Endometrium (tissue), 2 donors: ENCODE data around the gene C9orf153.

Experiments used
- FAIRE-seq: peaks from 2 replicates; lab custom pipeline; 2012; peaks lifted over from hg19 to GRCh38; lab: Jason Lieb, UNC
- donor health status: control.
- donor health status: control.

Gene C9orf153

GRCh38 chr9:86187121-86187520 lies 72.3 kb downstream of the C9orf153 start:
- FAIRE-seq = no peak

GRCh38 chr9:86186696-86187095 lies 72.8 kb downstream of the C9orf153 start:
- FAIRE-seq = no peak

- FAIRE-seq = no peak
Observed at GRCh38 chr9:86185872-86186271, 73.6 kb downstream of the C9orf153 start.

GRCh38 chr9:86184138-86184524 lies 75.3 kb downstream of the C9orf153 start:
- FAIRE-seq = no peak

- no peak for FAIRE-seq
Observed at GRCh38 chr9:86183229-86184137, 76.0 kb downstream of the C9orf153 start.

GRCh38 chr9:86181379-86182315 lies 77.8 kb downstream of the C9orf153 start:
- FAIRE-seq = no peak

GRCh38 chr9:86178503-86178902 lies 81.0 kb downstream of the C9orf153 start:
- no peak for FAIRE-seq

GRCh38 chr9:86177995-86178394 lies 81.5 kb downstream of the C9orf153 start:
- no peak for FAIRE-seq

- FAIRE-seq = no peak
Observed at GRCh38 chr9:86176468-86176867, 83.0 kb downstream of the C9orf153 start.

- no peak for FAIRE-seq
Observed at GRCh38 chr9:86175743-86176456, 83.6 kb downstream of the C9orf153 start.

- FAIRE-seq = no peak
Observed at GRCh38 chr9:86175223-86175622, 84.2 kb downstream of the C9orf153 start.
